Trophoblast cell (in vitro differentiated cells and primary cell): ENCODE data around the gene VAMP1.

Experiments used
- DNase-seq, 2 donors: peaks; one replicate each; pipeline ENCODE4 v3.0.0-alpha.2; 2016
- H2AFZ ChIP-seq: 2 replicates; pipeline ENCODE4 v1.6.1; 2013; ENCODE audit warnings: low read length, moderate library complexity, mild to moderate bottlenecking; ENCODE audit not compliant: insufficient read depth, poor library complexity
- H2AK5ac ChIP-seq: 2 replicates; pipeline ENCODE4 v1.6.1; 2013; ENCODE audit warnings: mild to moderate bottlenecking, low read length
- H2BK120ac ChIP-seq: 2 replicates; pipeline ENCODE4 v1.6.1; 2013; ENCODE audit warnings: low read length, mild to moderate bottlenecking, moderate library complexity; ENCODE audit not compliant: insufficient read depth, poor library complexity
- H2BK12ac ChIP-seq: 2 replicates; pipeline ENCODE4 v1.6.1; 2013; ENCODE audit warnings: mild to moderate bottlenecking, low read length, moderate library complexity
- H2BK5ac ChIP-seq: 2 replicates; pipeline ENCODE4 v1.6.1; 2013; ENCODE audit warnings: low read length, low read depth, moderate library complexity, mild to moderate bottlenecking; ENCODE audit not compliant: poor library complexity
- H3K14ac ChIP-seq: 2 replicates; pipeline ENCODE4 v1.6.1; 2013; ENCODE audit warnings: mild to moderate bottlenecking, low read length
- H3K18ac ChIP-seq: 2 replicates; pipeline ENCODE4 v1.6.1; 2013; ENCODE audit warnings: mild to moderate bottlenecking, low read length
- H3K23ac ChIP-seq: 2 replicates; pipeline ENCODE4 v1.6.1; 2013; ENCODE audit warnings: low read length
- H3K27ac ChIP-seq: 2 replicates; pipeline ENCODE4 v1.5.1; 2013; ENCODE audit warnings: low read depth, mild to moderate bottlenecking, inconsistent platforms, low read length, moderate library complexity
- H3K27me3 ChIP-seq: 2 replicates; pipeline ENCODE4 v1.6.1; 2013; ENCODE audit warnings: inconsistent platforms, mild to moderate bottlenecking, low read length, moderate library complexity; ENCODE audit not compliant: insufficient read depth
- H3K36me3 ChIP-seq, 2 experiments: 1 replicate in 1 of 2; 2 replicates in 1 of 2; pipeline ENCODE4 v1.6.1; 2013; ENCODE audit warnings: low read length in 2 of 2, mild to moderate bottlenecking in 2 of 2, moderate library complexity in 1 of 2; ENCODE audit not compliant: insufficient read depth in 2 of 2, control insufficient read depth in 1 of 2
- H3K4ac ChIP-seq: 2 replicates; pipeline ENCODE4 v1.6.1; 2013; ENCODE audit warnings: low read depth, mild to moderate bottlenecking, low read length, moderate library complexity
- H3K4me1 ChIP-seq, 2 experiments: 1 replicate in 1 of 2; 2 replicates in 1 of 2; pipeline ENCODE4 v1.6.1; 2013; ENCODE audit warnings: low read length in 2 of 2, mild to moderate bottlenecking in 2 of 2, moderate library complexity in 1 of 2; ENCODE audit not compliant: insufficient read depth in 2 of 2, control insufficient read depth in 1 of 2
- H3K4me2 ChIP-seq: 2 replicates; pipeline ENCODE4 v1.6.1; 2013; ENCODE audit warnings: inconsistent platforms, mild to moderate bottlenecking, low read length, moderate library complexity
- H3K4me3 ChIP-seq: 2 replicates; pipeline ENCODE4 v1.5.1; 2013; ENCODE audit warnings: mild to moderate bottlenecking, low read depth, low read length, inconsistent platforms
- H3K79me1 ChIP-seq: one replicate; pipeline ENCODE4 v1.6.1; 2013; ENCODE audit warnings: low read length
- H3K79me2 ChIP-seq: 2 replicates; pipeline ENCODE4 v1.6.1; 2013; ENCODE audit warnings: low read length, mild to moderate bottlenecking; ENCODE audit not compliant: control insufficient read depth, insufficient read depth, poor library complexity
- H3K9ac ChIP-seq: 2 replicates; pipeline ENCODE4 v1.6.1; 2013; ENCODE audit warnings: mild to moderate bottlenecking, low read length
- H3K9me3 ChIP-seq: 2 replicates; pipeline ENCODE4 v1.6.1; 2013; ENCODE audit warnings: low read depth, mild to moderate bottlenecking, control low read depth, inconsistent platforms, low read length; ENCODE audit not compliant: insufficient read depth
- H4K12ac ChIP-seq: 2 replicates; pipeline ENCODE4 v1.6.1; 2013; ENCODE audit warnings: low read depth, mild to moderate bottlenecking, low read length, moderate library complexity
- H4K8ac ChIP-seq: 2 replicates; pipeline ENCODE4 v1.6.1; 2013; ENCODE audit warnings: low read depth, mild to moderate bottlenecking, low read length, moderate library complexity
- H4K91ac ChIP-seq: one replicate; pipeline ENCODE4 v1.6.1; 2013; ENCODE audit warnings: low read depth, mild to moderate bottlenecking, low read length, moderate library complexity
- WGBS: extraction: QIAGEN DNeasy Blood & Tissue Kit; methylation state at CpG from one replicate; pipeline ENCODE4 v1.1.7; 2013; ENCODE audit warnings: missing lambda C conversion rate; ENCODE audit not compliant: insufficient read length, insufficient coverage; ENCODE audit errors: extremely low coverage; 5-methylcytosine and 5-hydroxymethylcytosine counted together

Gene VAMP1

GRCh38 chr12:6444704-6445688 is 25.5 kb downstream of the VAMP1 start, which contains the start of gene CD27:
Gene CD27, plus strand, starts transcription at chr12:6444955. Its CDS starts 141 bp downstream, at chr12:6445096.
- Histone ChIP-seq H3K79me1 (no peaks in the 10 kb centered on the region), H2BK5ac (no peak within 1 kb of the TSS), H2AK5ac (no peak within 1 kb of the TSS), H3K9ac (no peak within 1 kb of the TSS), H4K91ac (no peak within 1 kb of the TSS), H3K79me2 (no peaks in the 10 kb centered on the region), H3K27me3 (no peaks in the 10 kb centered on the region), H3K9me3 (peaks cover 1% of the 10 kb centered on the region), H3K4me1 (no peaks in the 10 kb centered on the region), H2BK12ac (no peak within 1 kb of the TSS), H3K27ac (no peak within 1 kb of the TSS), H2BK120ac (no peak within 1 kb of the TSS), H3K23ac (no peak within 1 kb of the TSS), H3K4ac (no peak within 1 kb of the TSS), H4K8ac (no peak within 1 kb of the TSS), H4K12ac (no peak within 1 kb of the TSS), H2AFZ (no peak within 1 kb of the TSS), H3K14ac (no peak within 1 kb of the TSS), H3K4me3 (no peak within 1 kb of the TSS), H3K4me2 (no peak within 1 kb of the TSS), H3K36me3 (no peaks in the 10 kb centered on the region), H3K18ac (no peak within 1 kb of the TSS)
- no peak for DNase-seq
- no CpG with 5 or more reads among the region's 16 CpGs for WGBS

GRCh38 chr12:6444031-6444430 is 26.4 kb downstream of the VAMP1 start:
- DNase-seq, result no peak
- no peaks in the 10 kb centered on the region for H3K79me1 ChIP-seq
- WGBS, result no CpG with 5 or more reads among the region's 4 CpGs

GRCh38 chr12:6443361-6443983 is 27.0 kb downstream of the VAMP1 start:
- Histone ChIP-seq H2AFZ (no peak overlapping the region), H3K23ac (no peak overlapping the region), H3K18ac (no peak overlapping the region), H2AK5ac (no peak overlapping the region), H3K4me2 (no peak overlapping the region), H3K14ac (no peak overlapping the region), H2BK12ac (no peak overlapping the region), H3K4me3 (no peak overlapping the region), H3K36me3 (no peaks in the 10 kb centered on the region), H3K27me3 (no peaks in the 10 kb centered on the region), H4K12ac (no peak overlapping the region), H3K27ac (no peak overlapping the region), H2BK120ac (no peak overlapping the region), H3K79me1 (no peaks in the 10 kb centered on the region), H2BK5ac (no peak overlapping the region), H3K9ac (no peak overlapping the region), H3K4ac (no peak overlapping the region), H3K79me2 (no peaks in the 10 kb centered on the region), H4K8ac (no peak overlapping the region), H3K4me1 (no peaks in the 10 kb centered on the region), H4K91ac (no peak overlapping the region), H3K9me3 (no peaks in the 10 kb centered on the region)
- no CpG with 5 or more reads among the region's 9 CpGs for WGBS
- no peak for DNase-seq

More at GRCh38 chr12:6444031-6444430, 26.4 kb downstream of the VAMP1 start:
- H2AK5ac ChIP-seq, result no peak overlapping the region
- no peaks in the 10 kb centered on the region for H3K36me3 ChIP-seq
- no peak overlapping the region for H2BK120ac ChIP-seq
- no peak overlapping the region for H2AFZ ChIP-seq
- H3K79me2 ChIP-seq, result no peaks in the 10 kb centered on the region
- no peak overlapping the region for H3K4ac ChIP-seq
- no peak overlapping the region for H3K4me3 ChIP-seq
- no peaks in the 10 kb centered on the region for H3K9me3 ChIP-seq
- H3K27me3 ChIP-seq, result no peaks in the 10 kb centered on the region
- no peak overlapping the region for H3K4me2 ChIP-seq
- no peak overlapping the region for H3K18ac ChIP-seq
- no peak overlapping the region for H3K14ac ChIP-seq
- no peak overlapping the region for H2BK12ac ChIP-seq
- no peak overlapping the region for H4K12ac ChIP-seq
- no peak overlapping the region for H4K8ac ChIP-seq
- H2BK5ac ChIP-seq, result no peak overlapping the region
- H3K9ac ChIP-seq, result no peak overlapping the region
- no peak overlapping the region for H3K23ac ChIP-seq
- H3K27ac ChIP-seq, result no peak overlapping the region
- H4K91ac ChIP-seq, result no peak overlapping the region
- no peaks in the 10 kb centered on the region for H3K4me1 ChIP-seq

GRCh38 chr12:6442836-6443235 is 27.6 kb downstream of the VAMP1 start:
- WGBS, result no CpG with 5 or more reads among the region's 9 CpGs
- no peaks in the 10 kb centered on the region for H3K9me3 ChIP-seq
- no peak overlapping the region for H3K4ac ChIP-seq
- H3K79me1 ChIP-seq, result no peaks in the 10 kb centered on the region
- H2AK5ac ChIP-seq, result no peak overlapping the region
- no peak overlapping the region for H2BK12ac ChIP-seq
- no peaks in the 10 kb centered on the region for H3K36me3 ChIP-seq
- H3K27ac ChIP-seq, result no peak overlapping the region
- no peak overlapping the region for H3K9ac ChIP-seq
- DNase-seq, result no peak
- H3K4me2 ChIP-seq, result no peak overlapping the region
- no peaks in the 10 kb centered on the region for H3K4me1 ChIP-seq
- no peaks in the 10 kb centered on the region for H3K27me3 ChIP-seq
- H3K18ac ChIP-seq, result no peak overlapping the region
- H2AFZ ChIP-seq, result no peak overlapping the region
- no peak overlapping the region for H2BK120ac ChIP-seq
- no peak overlapping the region for H3K23ac ChIP-seq
- no peak overlapping the region for H4K91ac ChIP-seq
- H3K79me2 ChIP-seq, result no peaks in the 10 kb centered on the region
- no peak overlapping the region for H3K4me3 ChIP-seq
- no peak overlapping the region for H4K12ac ChIP-seq
- no peak overlapping the region for H3K14ac ChIP-seq
- no peak overlapping the region for H2BK5ac ChIP-seq
- H4K8ac ChIP-seq, result no peak overlapping the region
